Stimulated activated CD8-positive, alpha-beta memory T cell treated with anti-CD3 and anti-CD28 coated beads, Interleukin-7, amount 100 ng/mL, for 1 hour (primary cell): ENCODE measurements around the gene COG5.
"Not testable (repeated sequence)": the region's sequence is repeated elsewhere in the genome, so short reads cannot be mapped to it uniquely, and the experiment has no call there.

ENCODE experiments used
- DNase-seq, 2 donors: peaks; one replicate each; pipeline ENCODE4 v3.0.0-alpha.2; 2020; ENCODE audit warnings: low read depth in 2 of 2

The COG5 gene

GRCh38 chr7:107228291-107228690 is 335.4 kb downstream of the COG5 start:
- no peak for DNase-seq

GRCh38 chr7:107224374-107225223 is 339.1 kb downstream of the COG5 start:
- no peak for DNase-seq

GRCh38 chr7:107220806-107221205 is 342.9 kb downstream of the COG5 start:
- DNase-seq: not testable (repeated sequence)

GRCh38 chr7:107220356-107220755 is 343.4 kb downstream of the COG5 start:
- no peak for DNase-seq

GRCh38 chr7:107219563-107220244 is 344.0 kb downstream of the COG5 start:
- DNase-seq: no peak

GRCh38 chr7:107213945-107214344 is 349.8 kb downstream of the COG5 start:
- no peak for DNase-seq

- DNase-seq: no peak
Observed at GRCh38 chr7:107213193-107213788, 350.4 kb downstream of the COG5 start.

- no peak for DNase-seq
Observed at GRCh38 chr7:107212725-107213124, 351.0 kb downstream of the COG5 start.

- no peak for DNase-seq
Observed at GRCh38 chr7:107210400-107210799, 353.3 kb downstream of the COG5 start.

GRCh38 chr7:107209565-107209964 is 354.2 kb downstream of the COG5 start:
- no peak for DNase-seq

GRCh38 chr7:107208563-107208962 is 355.2 kb downstream of the COG5 start:
- DNase-seq: no peak

GRCh38 chr7:107208024-107208521 is 355.6 kb downstream of the COG5 start:
- no peak for DNase-seq

- no peak for DNase-seq
Observed at GRCh38 chr7:107207459-107207858, 356.3 kb downstream of the COG5 start.

- no peak for DNase-seq
Observed at GRCh38 chr7:107206706-107207105, 357.0 kb downstream of the COG5 start.

GRCh38 chr7:107206136-107206535 is 357.6 kb downstream of the COG5 start:
- no peak for DNase-seq

- DNase-seq: no peak
Observed at GRCh38 chr7:107203607-107204006, 360.1 kb downstream of the COG5 start.

- no peak for DNase-seq
Observed at GRCh38 chr7:107201795-107202450, 361.8 kb downstream of the COG5 start.

- DNase-seq: no peak
Observed at GRCh38 chr7:107196834-107197610, 366.7 kb downstream of the COG5 start.

GRCh38 chr7:107194052-107194451 is 369.7 kb downstream of the COG5 start:
- DNase-seq: no peak

- DNase-seq: no peak
Observed at GRCh38 chr7:107190090-107190489, 373.6 kb downstream of the COG5 start.

GRCh38 chr7:107187774-107188173 is 375.9 kb downstream of the COG5 start:
- DNase-seq: no peak
